Thoracic aorta (tissue), 2 donors: ENCODE measurements around the gene NDFIP1. TPM values are rescaled to one million over a fixed set of nuclear protein-coding genes. Genes with fewer than 3 reads are reported as not detected.

ENCODE experiments used
- ATAC-seq: fragments of 150-250 bp; one replicate; pipeline ENCODE4 v1.8.0; 2017; ENCODE audit warnings: low read depth; ENCODE audit not compliant: insufficient number of reproducible peaks, low FRiP score
- DNase-seq: peaks from one replicate; pipeline ENCODE4 v3.0.0-alpha.2; 2020; ENCODE audit warnings: low spot score
- H3K27ac ChIP-seq, 2 donors: fragments of 200-600 bp; sonication (generic); 1 replicate in 1 of 2; 2 replicates in 1 of 2; pipeline ENCODE4 v1.5.1; 2016; ENCODE audit warnings: mild to moderate bottlenecking in 2 of 2, moderate library complexity in 2 of 2
- H3K27me3 ChIP-seq: fragments of 200-600 bp; sonication (generic); replicated peaks from 2 replicates; pipeline ENCODE4 v1.6.0; 2016; ENCODE audit warnings: mild to moderate bottlenecking; ENCODE audit not compliant: insufficient read depth
- H3K36me3 ChIP-seq: fragments of 200-600 bp; sonication (generic); one replicate; pipeline ENCODE4 v1.5.1; 2016
- H3K4me1 ChIP-seq, 2 donors: fragments of 200-600 bp; sonication (generic); 1 replicate in 1 of 2; 2 replicates in 1 of 2; pipeline versions ENCODE4 v1.5.1 to v1.6.0; 2016; ENCODE audit warnings: low read depth in 2 of 2, mild to moderate bottlenecking in 1 of 2; ENCODE audit not compliant: control insufficient read depth in 1 of 2
- H3K4me3 ChIP-seq: fragments of 200-600 bp; sonication (generic); 2 replicates; pipeline ENCODE4 v1.5.1; 2016; ENCODE audit warnings: mild to moderate bottlenecking
- H3K9me3 ChIP-seq: fragments of 200-600 bp; sonication (generic); 2 replicates; pipeline ENCODE4 v1.5.1; 2016
- total RNA-seq, 2 donors: library from RNA; depleted of rRNA; stranded (reverse); fragments of >200 nt; gene quantifications; one replicate each; pipeline versions ENCODE4 v1.1.0 to v1.2.3, GENCODE V29; 2016
- TF ChIP-seq, protein P1 (sequence below): fragments of 200-600 bp; sonication (generic); IDR thresholded peaks from one replicate; pipeline ENCODE4 v1.5.1; 2019; ENCODE audit warnings: antibody characterized with exemption

Gene NDFIP1
- total RNA-seq, 2 donors from 2014 or later: 102 to 134 TPM

DNA sequence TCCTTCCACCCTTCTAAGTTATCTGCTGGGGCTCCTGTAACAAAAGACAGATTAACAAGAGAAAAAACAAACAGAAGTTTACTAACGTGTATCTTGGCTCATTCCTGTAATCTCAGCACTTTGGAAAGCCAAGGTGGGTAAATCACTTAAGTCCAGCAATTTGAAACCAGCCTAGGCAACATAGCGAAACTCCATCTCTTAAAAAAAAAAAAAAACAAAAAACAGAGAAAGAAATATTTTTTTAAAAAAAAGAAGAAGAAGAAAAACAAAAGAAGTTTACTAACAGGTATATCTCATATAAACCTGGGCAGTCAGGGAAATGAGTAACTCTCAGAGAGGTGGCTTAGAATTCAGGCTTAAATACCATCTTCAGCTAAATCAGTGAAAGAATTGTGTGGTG lies 10.3 kb upstream of the NDFIP1 start:
- TF ChIP-seq, protein P1, sequence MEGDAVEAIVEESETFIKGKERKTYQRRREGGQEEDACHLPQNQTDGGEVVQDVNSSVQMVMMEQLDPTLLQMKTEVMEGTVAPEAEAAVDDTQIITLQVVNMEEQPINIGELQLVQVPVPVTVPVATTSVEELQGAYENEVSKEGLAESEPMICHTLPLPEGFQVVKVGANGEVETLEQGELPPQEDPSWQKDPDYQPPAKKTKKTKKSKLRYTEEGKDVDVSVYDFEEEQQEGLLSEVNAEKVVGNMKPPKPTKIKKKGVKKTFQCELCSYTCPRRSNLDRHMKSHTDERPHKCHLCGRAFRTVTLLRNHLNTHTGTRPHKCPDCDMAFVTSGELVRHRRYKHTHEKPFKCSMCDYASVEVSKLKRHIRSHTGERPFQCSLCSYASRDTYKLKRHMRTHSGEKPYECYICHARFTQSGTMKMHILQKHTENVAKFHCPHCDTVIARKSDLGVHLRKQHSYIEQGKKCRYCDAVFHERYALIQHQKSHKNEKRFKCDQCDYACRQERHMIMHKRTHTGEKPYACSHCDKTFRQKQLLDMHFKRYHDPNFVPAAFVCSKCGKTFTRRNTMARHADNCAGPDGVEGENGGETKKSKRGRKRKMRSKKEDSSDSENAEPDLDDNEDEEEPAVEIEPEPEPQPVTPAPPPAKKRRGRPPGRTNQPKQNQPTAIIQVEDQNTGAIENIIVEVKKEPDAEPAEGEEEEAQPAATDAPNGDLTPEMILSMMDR: no peak
- DNase-seq: no peak
- H3K27me3 ChIP-seq: no peaks in the 10 kb centered on the region
- H3K4me3 ChIP-seq: no peak overlapping the region
- ATAC-seq: no peak
- H3K9me3 ChIP-seq: no peaks in the 10 kb centered on the region
- H3K36me3 ChIP-seq: no peaks in the 10 kb centered on the region
- H3K4me1 ChIP-seq: peaks cover 6 to 38% of the 10 kb centered on the region in 2 donors
- H3K27ac ChIP-seq: no peak overlapping the region

DNA sequence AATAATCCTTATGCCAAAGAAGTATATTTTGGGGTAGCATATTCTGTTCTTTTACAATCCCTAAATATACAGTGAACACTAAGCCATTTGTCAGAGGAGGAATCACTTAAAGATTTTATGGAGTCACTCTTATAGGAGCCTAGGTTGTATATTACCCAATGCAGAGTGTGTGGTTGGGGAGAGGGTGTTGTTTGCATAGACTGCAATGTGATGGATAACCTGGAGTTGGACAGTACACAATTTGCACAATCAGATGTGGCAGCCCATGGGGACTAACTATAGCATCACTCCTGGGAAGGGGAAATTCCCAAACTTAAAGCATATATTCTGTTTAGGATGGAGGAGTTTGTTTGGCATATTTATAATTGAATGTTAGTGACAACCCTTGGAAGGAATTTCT lies 9.6 kb upstream of the NDFIP1 start:
- ATAC-seq (no peak), DNase-seq (no peak)
- Histone ChIP-seq H3K27me3 (no peaks in the 10 kb centered on the region), H3K9me3 (no peaks in the 10 kb centered on the region), H3K4me1 (peaks cover 6 to 38% of the 10 kb centered on the region in 2 donors), H3K4me3 (no peak overlapping the region), H3K27ac (no peak overlapping the region), H3K36me3 (no peaks in the 10 kb centered on the region)
- TF ChIP-seq, protein P1: no peak

DNA sequence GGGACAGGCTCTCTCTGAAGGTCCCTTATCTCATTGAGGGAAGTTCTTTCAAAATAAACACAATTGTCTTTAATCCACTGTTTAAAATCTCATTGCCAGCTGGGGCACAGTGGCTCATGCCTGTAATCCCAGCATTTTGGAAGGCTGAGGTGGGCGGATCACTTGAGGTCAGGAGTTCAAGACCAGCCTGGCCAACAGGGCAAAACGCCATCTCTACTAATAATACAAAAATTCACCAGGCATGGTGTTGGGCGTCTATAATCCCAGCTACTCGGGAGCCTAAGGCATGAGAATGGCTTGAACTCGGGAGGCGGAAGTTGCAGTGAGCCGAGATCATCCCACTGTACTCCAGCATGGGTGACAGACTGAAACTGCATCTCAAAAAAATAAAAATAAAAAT lies 8.3 kb upstream of the NDFIP1 start:
- DNase-seq: no peak
- Histone ChIP-seq H3K4me1 (peaks cover 5 to 26% of the 10 kb centered on the region in 2 donors), H3K9me3 (no peaks in the 10 kb centered on the region), H3K36me3 (no peaks in the 10 kb centered on the region), H3K4me3 (no peak overlapping the region), H3K27me3 (no peaks in the 10 kb centered on the region), H3K27ac (no peak overlapping the region)
- TF ChIP-seq, protein P1: no peak
- ATAC-seq: no peak

DNA sequence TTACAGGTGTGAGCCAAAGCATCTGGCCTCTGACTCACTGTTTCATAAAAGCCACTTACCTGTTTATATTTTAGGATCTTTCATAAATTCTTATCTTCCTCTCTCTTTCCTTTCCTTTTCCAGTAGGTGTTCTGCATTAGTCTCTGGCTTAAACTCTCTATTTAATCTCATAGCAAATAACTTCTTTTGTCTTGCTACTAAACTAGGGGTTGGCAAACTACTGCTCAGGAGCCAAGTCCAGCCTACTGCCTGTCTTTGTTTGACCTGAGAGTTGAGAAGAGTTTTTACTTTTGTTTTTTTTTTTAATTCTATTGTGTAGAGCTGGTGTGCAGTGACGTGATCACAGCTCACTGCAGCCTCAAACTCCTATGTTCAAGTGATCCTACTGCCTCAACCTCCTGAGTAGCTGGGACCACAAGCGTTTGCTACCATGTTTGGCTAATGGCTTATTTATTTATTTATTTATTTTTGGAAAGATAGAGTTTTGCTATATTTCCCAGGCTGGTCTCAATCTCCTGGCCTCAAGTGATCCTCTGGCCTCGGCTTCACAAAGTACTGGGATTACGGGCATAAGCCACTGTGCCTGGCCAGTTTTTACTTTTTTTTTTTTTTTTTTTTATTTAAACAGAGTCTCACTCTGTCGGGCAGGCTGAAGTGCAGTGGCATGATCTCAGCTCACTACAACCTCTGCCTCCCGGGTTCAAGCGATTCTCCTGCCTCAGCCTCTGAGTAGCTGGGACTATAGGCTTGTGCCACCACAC lies 5.4 kb upstream of the NDFIP1 start:
- TF ChIP-seq, protein P1: no peak
- DNase-seq (no peak), ATAC-seq (no peak)
- no peaks in the 10 kb centered on the region for H3K27me3 ChIP-seq
- H3K4me1 ChIP-seq: peaks cover 0 to 32% of the 10 kb centered on the region in 2 donors
- no peak overlapping the region for H3K4me3 ChIP-seq
- H3K9me3 ChIP-seq: no peaks in the 10 kb centered on the region
- no peak overlapping the region for H3K27ac ChIP-seq
- no peaks in the 10 kb centered on the region for H3K36me3 ChIP-seq

DNA sequence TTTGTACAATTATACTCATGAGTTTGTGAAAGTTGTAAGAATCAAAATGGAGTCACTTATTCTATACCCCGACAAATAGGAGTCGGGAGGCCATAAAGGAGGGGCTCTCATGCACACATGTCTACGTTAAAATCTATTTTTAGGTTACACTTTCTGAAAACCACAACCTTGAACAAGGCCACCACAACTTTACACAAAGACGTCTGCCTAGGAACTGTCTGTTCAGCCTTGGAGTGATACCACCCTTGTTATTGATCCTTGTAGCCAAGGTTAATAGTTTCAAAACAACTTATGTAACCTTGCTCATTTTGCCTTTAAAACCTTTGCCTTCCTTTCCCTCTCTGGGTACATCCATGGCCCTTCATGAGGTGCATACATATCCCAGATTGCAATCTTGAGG lies 4.1 kb upstream of the NDFIP1 start:
- Histone ChIP-seq H3K4me1 (peaks cover 0 to 35% of the 10 kb centered on the region in 2 donors), H3K27me3 (no peaks in the 10 kb centered on the region), H3K4me3 (no peak overlapping the region), H3K27ac (no peak overlapping the region), H3K9me3 (no peaks in the 10 kb centered on the region), H3K36me3 (no peaks in the 10 kb centered on the region)
- ATAC-seq (no peak), DNase-seq (no peak)
- TF ChIP-seq, protein P1: no peak
